ENCODE data around the gene RETSAT.

The RETSAT gene

DNA sequence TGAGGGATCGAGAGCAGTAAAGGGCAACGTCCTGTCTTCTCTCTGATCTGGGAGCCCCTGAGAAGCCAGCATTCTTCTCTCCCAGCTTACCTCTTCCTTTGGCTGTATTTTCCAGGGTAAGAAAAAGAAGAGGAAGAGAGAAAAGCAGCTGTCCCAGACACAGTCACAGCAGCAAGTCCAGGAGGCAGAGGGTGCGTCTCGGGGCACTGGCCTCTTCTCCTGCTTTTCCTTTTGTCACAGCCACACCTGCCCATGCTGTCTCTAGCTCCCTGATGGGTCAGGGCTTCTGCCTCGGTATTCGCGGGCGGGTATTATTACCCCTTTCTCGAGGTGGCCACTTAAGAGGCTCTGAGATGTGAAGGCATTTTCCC is 46.8 kb downstream of the RETSAT start:
- Histone ChIP-seq H3K9me3 (no peaks in the 10 kb centered on the region), H3K4me3 (ENCODE audit: low read depth, low read length) (no peak overlapping the region), H3K36me3 (no peaks in the 10 kb centered on the region), H3K4me1 (peaks cover 9% of the 10 kb centered on the region; the same call in 1 of the 2 replicates), H3K27me3 (no peaks in the 10 kb centered on the region)
- no peak for TF ChIP-seq CTCF (IDR thresholded peaks at IDR 0.05; ENCODE audit: low read depth, low read length)
- no peak for DNase-seq

GRCh38 chr2:85303780-85304531 is 50.4 kb downstream of the RETSAT start:
- no peak for DNase-seq
- H3K4me3 ChIP-seq (ENCODE audit: low read depth, low read length), result no peak overlapping the region
- TF ChIP-seq CTCF (IDR thresholded peaks at IDR 0.05; ENCODE audit: low read depth, low read length), result no peak
- H3K27me3 ChIP-seq, result no peaks in the 10 kb centered on the region
- no peaks in the 10 kb centered on the region for H3K9me3 ChIP-seq
- H3K36me3 ChIP-seq, result no peaks in the 10 kb centered on the region
- H3K4me1 ChIP-seq, result peaks cover 4% of the 10 kb centered on the region; the same call in 1 of the 2 replicates

- no peak overlapping the region for H3K4me3 ChIP-seq (ENCODE audit: low read depth, low read length)
- TF ChIP-seq CTCF (IDR thresholded peaks at IDR 0.05; ENCODE audit: low read depth, low read length), result no peak
- H3K36me3 ChIP-seq, result no peaks in the 10 kb centered on the region
- no peaks in the 10 kb centered on the region for H3K9me3 ChIP-seq
- no peaks in the 10 kb centered on the region for H3K4me1 ChIP-seq
- H3K27me3 ChIP-seq, result no peaks in the 10 kb centered on the region
- no peak for DNase-seq
Observed at GRCh38 chr2:85302121-85302520, 52.2 kb downstream of the RETSAT start.
